HK-2 (cell line): ENCODE results near the gene ZBTB46.
"Not testable (repeated sequence)": the region's sequence is repeated elsewhere in the genome, so short reads cannot be mapped to it uniquely, and the experiment has no call there.

Experiments used
- DNase-seq: peaks from one replicate; pipeline ENCODE4 v3.0.0-alpha.2; 2018; ENCODE audit not compliant: unreplicated experiment

The ZBTB46 gene

GRCh38 chr20:63858393-63859165, 27.5 kb upstream of the ZBTB46 start:
- DNase-seq, result peak; percentile 48

- peak; percentile 24 for DNase-seq
Measured at GRCh38 chr20:63857764-63858392, 26.8 kb upstream of the ZBTB46 start.

GRCh38 chr20:63856098-63856511, 25.0 kb upstream of the ZBTB46 start:
- DNase-seq, result no peak

- no peak for DNase-seq
Measured at GRCh38 chr20:63855363-63856097, 24.5 kb upstream of the ZBTB46 start.

- DNase-seq, result no peak
Measured at GRCh38 chr20:63854766-63855362, 23.8 kb upstream of the ZBTB46 start.

- DNase-seq, result peak; percentile 52
Measured at GRCh38 chr20:63854069-63854765, 23.2 kb upstream of the ZBTB46 start.

GRCh38 chr20:63853733-63854068, 22.6 kb upstream of the ZBTB46 start:
- DNase-seq, result not testable (repeated sequence)

GRCh38 chr20:63851548-63851943, 20.5 kb upstream of the ZBTB46 start:
- not testable (repeated sequence) for DNase-seq

GRCh38 chr20:63850689-63851547, 19.9 kb upstream of the ZBTB46 start:
- DNase-seq, result no peak

GRCh38 chr20:63848003-63848911, 17.2 kb upstream of the ZBTB46 start:
- DNase-seq, result no peak

- no peak for DNase-seq
Measured at GRCh38 chr20:63847237-63848002, 16.4 kb upstream of the ZBTB46 start.

- DNase-seq, result no peak
Measured at GRCh38 chr20:63846888-63847236, 15.8 kb upstream of the ZBTB46 start.

GRCh38 chr20:63846128-63846771, 15.2 kb upstream of the ZBTB46 start:
- DNase-seq, result peak; percentile 53

GRCh38 chr20:63844511-63844991, 13.5 kb upstream of the ZBTB46 start:
- no peak for DNase-seq

- no peak for DNase-seq
Measured at GRCh38 chr20:63843778-63844177, 12.7 kb upstream of the ZBTB46 start.

GRCh38 chr20:63843222-63843621, 12.2 kb upstream of the ZBTB46 start:
- DNase-seq, result no peak

GRCh38 chr20:63842258-63842657, 11.2 kb upstream of the ZBTB46 start:
- no peak for DNase-seq

GRCh38 chr20:63840405-63840828, 9.4 kb upstream of the ZBTB46 start:
- peak; percentile 47 for DNase-seq
